ENCODE results near the gene EPG5.

GRCh38 chr18:45870419-45870818, 96.7 kb downstream of the EPG5 start:
- TF ChIP-seq POLR2A (IDR thresholded peaks at IDR 0.05; ENCODE audit: low read depth) (no peak), CTCF (IDR thresholded peaks at IDR 0.05) (no peak), POLR2AphosphoS5 (IDR thresholded peaks at IDR 0.05) (no peak), EP300 (IDR thresholded peaks at IDR 0.05) (no peak)

Measured in esophagus muscularis mucosa (tissue), 4 donors.